HG03175 (cell line): Measurements from ENCODE around the gene SELENOV.

ENCODE experiments used
- ATAC-seq: cut with Tn5 transposase; IDR thresholded peaks from one replicate; pipeline ENCODE4 v1.9.1; 2021; ENCODE audit warnings: mild to moderate bottlenecking, moderate library complexity; ENCODE audit not compliant: unreplicated experiment

Gene SELENOV

GRCh38 chr19:39557811-39558623, 43.1 kb downstream of the SELENOV start:
- ATAC-seq = no peak

GRCh38 chr19:39558624-39559117, 43.7 kb downstream of the SELENOV start:
- ATAC-seq = no peak

- ATAC-seq = no peak
These were observed 48.5 kb downstream of the SELENOV start for GRCh38 chr19:39563408-39563807.

GRCh38 chr19:39566064-39566463, 51.1 kb downstream of the SELENOV start:
- ATAC-seq = no peak

- ATAC-seq = no peak
These were observed 53.7 kb downstream of the SELENOV start for GRCh38 chr19:39568604-39569003.
